Memory B cell (primary cell): ENCODE data around the gene SLC2A8.

Source experiments
- ATAC-seq: fragments of 150-1000 bp; cut with Tn5 transposase; 2 replicates; pipeline ENCODE4 v1.10.0; 2021; ENCODE audit warnings: low read depth, mild to moderate bottlenecking, moderate library complexity
- DNase-seq, 2 donors: peaks; one replicate each; pipeline ENCODE4 v3.0.0; 2022; ENCODE audit warnings: low spot score in 2 of 2
- H3K27ac Mint-ChIP-seq: one replicate; pipeline ENCODE4 v1.8.0; 2022; ENCODE audit warnings: mild to moderate bottlenecking, moderate library complexity, mixed read lengths
- H3K27me3 Mint-ChIP-seq: one replicate; pipeline ENCODE4 v1.8.0; 2022; ENCODE audit warnings: mixed read lengths
- H3K36me3 Mint-ChIP-seq: one replicate; pipeline ENCODE4 v1.8.0; 2022; ENCODE audit warnings: mild to moderate bottlenecking, mixed read lengths
- H3K4me1 Mint-ChIP-seq: one replicate; pipeline ENCODE4 v1.8.0; 2022; ENCODE audit warnings: mixed read lengths
- H3K4me3 Mint-ChIP-seq: one replicate; pipeline ENCODE4 v1.8.0; 2022; ENCODE audit warnings: mild to moderate bottlenecking, moderate library complexity, mixed read lengths
- H3K9me3 Mint-ChIP-seq: one replicate; pipeline ENCODE4 v1.8.0; 2022; ENCODE audit warnings: mixed read lengths

SLC2A8 gene

GRCh38 chr9:127403507-127404192, 6.7 kb downstream of the SLC2A8 start:
- no peak overlapping the region for H3K27ac Mint-ChIP-seq
- no peaks in the 10 kb centered on the region for H3K27me3 Mint-ChIP-seq
- DNase-seq (no peak), ATAC-seq (no peak)
- no peaks in the 10 kb centered on the region for H3K4me1 Mint-ChIP-seq
- H3K4me3 Mint-ChIP-seq, result no peak overlapping the region
- H3K9me3 Mint-ChIP-seq, result no peaks in the 10 kb centered on the region
- H3K36me3 Mint-ChIP-seq, result peaks cover 4% of the 10 kb centered on the region

- H3K4me1 Mint-ChIP-seq, result no peaks in the 10 kb centered on the region
- H3K9me3 Mint-ChIP-seq, result no peaks in the 10 kb centered on the region
- H3K36me3 Mint-ChIP-seq, result peaks cover 4% of the 10 kb centered on the region
- ATAC-seq (no peak), DNase-seq (no peak)
- no peak overlapping the region for H3K27ac Mint-ChIP-seq
- no peaks in the 10 kb centered on the region for H3K27me3 Mint-ChIP-seq
- H3K4me3 Mint-ChIP-seq, result no peak overlapping the region
Observed at GRCh38 chr9:127404631-127405030, 7.7 kb downstream of the SLC2A8 start.

- no peak for ATAC-seq
- Mint-ChIP-seq H3K4me1 (no peaks in the 10 kb centered on the region), H3K27ac (no peak overlapping the region), H3K27me3 (no peaks in the 10 kb centered on the region), H3K36me3 (peaks cover 4% of the 10 kb centered on the region), H3K9me3 (no peaks in the 10 kb centered on the region), H3K4me3 (no peak overlapping the region)
- DNase-seq, result no peak
Observed at GRCh38 chr9:127405344-127406125, 8.6 kb downstream of the SLC2A8 start.

- Mint-ChIP-seq H3K4me1 (peaks cover 7% of the 10 kb centered on the region), H3K4me3 (no peak overlapping the region), H3K27me3 (no peaks in the 10 kb centered on the region), H3K9me3 (no peaks in the 10 kb centered on the region), H3K27ac (no peak overlapping the region), H3K36me3 (peaks cover 3% of the 10 kb centered on the region)
- ATAC-seq (no peak), DNase-seq (no peak)
Observed at GRCh38 chr9:127406799-127407491, 10.0 kb downstream of the SLC2A8 start.

GRCh38 chr9:127407492-127407843, 10.5 kb downstream of the SLC2A8 start:
- DNase-seq (no peak), ATAC-seq (no peak)
- Mint-ChIP-seq H3K9me3 (no peaks in the 10 kb centered on the region), H3K4me1 (peaks cover 7% of the 10 kb centered on the region), H3K36me3 (peaks cover 2% of the 10 kb centered on the region), H3K27me3 (no peaks in the 10 kb centered on the region), H3K4me3 (no peak overlapping the region), H3K27ac (no peak overlapping the region)

GRCh38 chr9:127411122-127411521, 14.2 kb downstream of the SLC2A8 start:
- DNase-seq (no peak), ATAC-seq (peak; percentile 45)
- Mint-ChIP-seq H3K4me1 (peaks cover 7% of the 10 kb centered on the region), H3K27ac (no peak overlapping the region), H3K27me3 (no peaks in the 10 kb centered on the region), H3K4me3 (no peak overlapping the region), H3K9me3 (no peaks in the 10 kb centered on the region), H3K36me3 (peaks cover 2% of the 10 kb centered on the region)

GRCh38 chr9:127415141-127415540, 18.2 kb downstream of the SLC2A8 start:
- no peak for ATAC-seq
- Mint-ChIP-seq H3K9me3 (no peaks in the 10 kb centered on the region), H3K4me1 (peaks cover 9% of the 10 kb centered on the region), H3K27me3 (no peaks in the 10 kb centered on the region), H3K4me3 (no peak overlapping the region), H3K27ac (no peak overlapping the region), H3K36me3 (peaks cover 2% of the 10 kb centered on the region)
- no peak for DNase-seq

GRCh38 chr9:127415657-127416056, 18.7 kb downstream of the SLC2A8 start:
- H3K27me3 Mint-ChIP-seq, result no peaks in the 10 kb centered on the region
- no peak for ATAC-seq

GRCh38 chr9:127417131-127418036, 20.4 kb downstream of the SLC2A8 start:
- Mint-ChIP-seq H3K27me3 (no peaks in the 10 kb centered on the region), H3K36me3 (peaks cover 2% of the 10 kb centered on the region), H3K4me1 (peaks cover 5% of the 10 kb centered on the region), H3K9me3 (no peaks in the 10 kb centered on the region), H3K27ac (no peak overlapping the region), H3K4me3 (no peak overlapping the region)
- ATAC-seq, result no peak
- no peak for DNase-seq

More at GRCh38 chr9:127415657-127416056, 18.7 kb downstream of the SLC2A8 start:
- Mint-ChIP-seq H3K36me3 (peaks cover 2% of the 10 kb centered on the region), H3K9me3 (no peaks in the 10 kb centered on the region), H3K4me1 (peaks cover 9% of the 10 kb centered on the region), H3K27ac (no peak overlapping the region), H3K4me3 (no peak overlapping the region)
- no peak for DNase-seq

GRCh38 chr9:127418037-127418471, 21.1 kb downstream of the SLC2A8 start:
- no peak overlapping the region for H3K4me3 Mint-ChIP-seq
- no peaks in the 10 kb centered on the region for H3K27me3 Mint-ChIP-seq
- ATAC-seq (peak; percentile 50), DNase-seq (no peak)
- H3K27ac Mint-ChIP-seq, result no peak overlapping the region
- H3K36me3 Mint-ChIP-seq, result peaks cover 2% of the 10 kb centered on the region
- H3K9me3 Mint-ChIP-seq, result no peaks in the 10 kb centered on the region
- peaks cover 11% of the 10 kb centered on the region for H3K4me1 Mint-ChIP-seq

- H3K36me3 Mint-ChIP-seq, result peaks cover 2% of the 10 kb centered on the region
- no peak overlapping the region for H3K4me3 Mint-ChIP-seq
- H3K4me1 Mint-ChIP-seq, result peaks cover 16% of the 10 kb centered on the region
- no peak overlapping the region for H3K27ac Mint-ChIP-seq
- ATAC-seq (no peak), DNase-seq (no peak)
- no peaks in the 10 kb centered on the region for H3K9me3 Mint-ChIP-seq
- H3K27me3 Mint-ChIP-seq, result no peaks in the 10 kb centered on the region
Observed at GRCh38 chr9:127419348-127419747, 22.4 kb downstream of the SLC2A8 start.

- Mint-ChIP-seq H3K27ac (no peak overlapping the region), H3K4me3 (no peak overlapping the region), H3K4me1 (peaks cover 24% of the 10 kb centered on the region), H3K9me3 (no peaks in the 10 kb centered on the region), H3K27me3 (no peaks in the 10 kb centered on the region), H3K36me3 (no peaks in the 10 kb centered on the region)
- ATAC-seq, result no peak
- no peak for DNase-seq
Observed at GRCh38 chr9:127421057-127421456, 24.1 kb downstream of the SLC2A8 start.

- Mint-ChIP-seq H3K4me3 (no peak overlapping the region), H3K27ac (no peak overlapping the region), H3K4me1 (peaks cover 30% of the 10 kb centered on the region), H3K9me3 (no peaks in the 10 kb centered on the region), H3K36me3 (peaks cover 6% of the 10 kb centered on the region), H3K27me3 (no peaks in the 10 kb centered on the region)
- DNase-seq (no peak), ATAC-seq (no peak)
Observed at GRCh38 chr9:127422133-127422782, 25.3 kb downstream of the SLC2A8 start.
